DND-41 (cell line): ENCODE data around the gene GALNT6.

Experiments used
- ATAC-seq: fragments of 200-7000 bp; cut with Tn5 transposase; 3 replicates; pipeline ENCODE4 v1.9.1; 2021; ENCODE audit warnings: low read depth; ENCODE audit not compliant: insufficient read depth
- DNase-seq: peaks from one replicate; pipeline ENCODE4 v3.0.0-alpha.2; 2020
- H2AFZ ChIP-seq: 2 replicates; pipeline ENCODE4 v1.6.0; 2012; ENCODE audit warnings: low read depth, low read length
- H3K27ac ChIP-seq: 2 replicates; pipeline ENCODE4 v1.5.1; 2012; ENCODE audit warnings: low read length, inconsistent platforms
- H3K27me3 ChIP-seq: fragments of 200-600 bp; sonication (generic); 2 replicates; pipeline ENCODE4 v1.6.0; 2012; ENCODE audit warnings: low read length, mild to moderate bottlenecking, inconsistent platforms; ENCODE audit not compliant: insufficient read depth, poor library complexity
- H3K36me3 ChIP-seq: 2 replicates; pipeline ENCODE4 v1.5.1; 2012; ENCODE audit warnings: low read length, inconsistent platforms; ENCODE audit not compliant: insufficient read depth
- H3K4me1 ChIP-seq: 2 replicates; pipeline ENCODE4 v1.5.1; 2012; ENCODE audit warnings: mild to moderate bottlenecking, low read length; ENCODE audit not compliant: insufficient read depth
- H3K4me2 ChIP-seq: 2 replicates; pipeline ENCODE4 v1.6.0; 2012; ENCODE audit warnings: mild to moderate bottlenecking, moderate library complexity, low read length, inconsistent platforms; ENCODE audit not compliant: insufficient read depth
- H3K4me3 ChIP-seq, 2 experiments: fragments of 200-600 bp in 1 of 2; shearing (Covaris generic) in 1 of 2; 2 replicates each; pipeline ENCODE4 v1.5.1; 2012 to 2016; ENCODE audit warnings: inconsistent platforms in 2 of 2, low read length in 2 of 2, mild to moderate bottlenecking in 2 of 2, low read depth in 1 of 2, moderate library complexity in 1 of 2
- H3K79me2 ChIP-seq: 2 replicates; pipeline ENCODE4 v1.6.0; 2012; ENCODE audit warnings: low read length, inconsistent platforms; ENCODE audit not compliant: insufficient read depth
- H3K9ac ChIP-seq: 2 replicates; pipeline ENCODE4 v1.6.0; 2012; ENCODE audit warnings: low read depth, mild to moderate bottlenecking, inconsistent platforms, low read length, moderate library complexity
- H3K9me3 ChIP-seq: 2 replicates; pipeline ENCODE4 v1.5.1; 2012; ENCODE audit warnings: low read length, moderate library complexity, mild to moderate bottlenecking, inconsistent platforms; ENCODE audit not compliant: insufficient read depth, severe bottlenecking
- H4K20me1 ChIP-seq: 2 replicates; pipeline ENCODE4 v1.6.0; 2012; ENCODE audit warnings: low read length; ENCODE audit not compliant: insufficient read depth
- EZH2 ChIP-seq: IDR thresholded peaks from 3 replicates; pipeline ENCODE4 v1.6.1; 2012; ENCODE audit warnings: borderline replicate concordance, low read depth, mild to moderate bottlenecking, moderate library complexity, low read length, inconsistent platforms; ENCODE audit not compliant: severe bottlenecking
- TF ChIP-seq, protein P1 (sequence below): IDR thresholded peaks from 2 replicates; pipeline ENCODE4 v1.5.1; 2012; ENCODE audit warnings: borderline replicate concordance, low read length, moderate library complexity, mild to moderate bottlenecking; ENCODE audit not compliant: poor library complexity, severe bottlenecking; ENCODE audit errors: extremely low read depth

The GALNT6 gene

GRCh38 chr12:51424094-51424661 lies 33.0 kb upstream of the GALNT6 start:
- TF ChIP-seq EZH2 = no peak
- TF ChIP-seq, protein P1, sequence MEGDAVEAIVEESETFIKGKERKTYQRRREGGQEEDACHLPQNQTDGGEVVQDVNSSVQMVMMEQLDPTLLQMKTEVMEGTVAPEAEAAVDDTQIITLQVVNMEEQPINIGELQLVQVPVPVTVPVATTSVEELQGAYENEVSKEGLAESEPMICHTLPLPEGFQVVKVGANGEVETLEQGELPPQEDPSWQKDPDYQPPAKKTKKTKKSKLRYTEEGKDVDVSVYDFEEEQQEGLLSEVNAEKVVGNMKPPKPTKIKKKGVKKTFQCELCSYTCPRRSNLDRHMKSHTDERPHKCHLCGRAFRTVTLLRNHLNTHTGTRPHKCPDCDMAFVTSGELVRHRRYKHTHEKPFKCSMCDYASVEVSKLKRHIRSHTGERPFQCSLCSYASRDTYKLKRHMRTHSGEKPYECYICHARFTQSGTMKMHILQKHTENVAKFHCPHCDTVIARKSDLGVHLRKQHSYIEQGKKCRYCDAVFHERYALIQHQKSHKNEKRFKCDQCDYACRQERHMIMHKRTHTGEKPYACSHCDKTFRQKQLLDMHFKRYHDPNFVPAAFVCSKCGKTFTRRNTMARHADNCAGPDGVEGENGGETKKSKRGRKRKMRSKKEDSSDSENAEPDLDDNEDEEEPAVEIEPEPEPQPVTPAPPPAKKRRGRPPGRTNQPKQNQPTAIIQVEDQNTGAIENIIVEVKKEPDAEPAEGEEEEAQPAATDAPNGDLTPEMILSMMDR = no peak
- Histone ChIP-seq H2AFZ (peak overlapping the region; percentile 63; the same call in 1 of the 2 replicates), H4K20me1 (no peaks in the 10 kb centered on the region), H3K27me3 (no peaks in the 10 kb centered on the region), H3K4me3 (peak overlapping the region; percentile 16 to 62; a peak in 3 of 4 replicates), H3K9ac (peak overlapping the region; percentile 51; the same call in 1 of the 2 replicates), H3K79me2 (no peaks in the 10 kb centered on the region), H3K27ac (peak overlapping the region; percentile 41), H3K4me2 (peak overlapping the region; percentile 70), H3K36me3 (no peaks in the 10 kb centered on the region), H3K9me3 (no peaks in the 10 kb centered on the region), H3K4me1 (peaks cover 29% of the 10 kb centered on the region)
- ATAC-seq (no peak), DNase-seq (no peak)

- no peaks in the 10 kb centered on the region for H4K20me1 ChIP-seq
- no peak overlapping the region for H3K9ac ChIP-seq
- H3K27me3 ChIP-seq = no peaks in the 10 kb centered on the region
- H3K9me3 ChIP-seq = no peaks in the 10 kb centered on the region
- DNase-seq (peak; percentile 72), ATAC-seq (peak; percentile 68)
- TF ChIP-seq, protein P1 = peak; percentile 88
- no peak for TF ChIP-seq EZH2
- H2AFZ ChIP-seq = no peak overlapping the region
- peaks cover 34% of the 10 kb centered on the region for H3K4me1 ChIP-seq
- no peak overlapping the region for H3K4me2 ChIP-seq
- H3K36me3 ChIP-seq = no peaks in the 10 kb centered on the region
- no peak overlapping the region for H3K4me3 ChIP-seq
- no peaks in the 10 kb centered on the region for H3K79me2 ChIP-seq
- no peak overlapping the region for H3K27ac ChIP-seq
Observed at GRCh38 chr12:51421266-51421884, 30.2 kb upstream of the GALNT6 start.

- Histone ChIP-seq H3K27ac (no peak overlapping the region; the same call in 1 of the 2 replicates), H2AFZ (no peak overlapping the region), H4K20me1 (no peaks in the 10 kb centered on the region), H3K27me3 (no peaks in the 10 kb centered on the region), H3K4me3 (no peak overlapping the region), H3K4me1 (peaks cover 22% of the 10 kb centered on the region), H3K9me3 (no peaks in the 10 kb centered on the region), H3K36me3 (no peaks in the 10 kb centered on the region), H3K4me2 (no peak overlapping the region), H3K9ac (no peak overlapping the region), H3K79me2 (no peaks in the 10 kb centered on the region)
- DNase-seq (peak; percentile 29), ATAC-seq (no peak)
- no peak for TF ChIP-seq EZH2
- TF ChIP-seq, protein P1 = peak; percentile 15
Observed at GRCh38 chr12:51419425-51420193, 28.4 kb upstream of the GALNT6 start.
